ENCODE measurements around the gene SLC3A2.

GRCh38 chr11:62889126-62889483 lies 8.4 kb downstream of the SLC3A2 start:
- TF ChIP-seq CTCF (IDR thresholded peaks at IDR 0.05), result no peak
- no peak for TF ChIP-seq EP300 (IDR thresholded peaks at IDR 0.05)
- no peak for TF ChIP-seq POLR2A (IDR thresholded peaks at IDR 0.05)
